PC-9 (cell line): ENCODE measurements around the gene SLC2A4RG.

ENCODE experiments used
- EZH2 ChIP-seq: fragments of 200-600 bp; sonication (generic); IDR thresholded peaks from 2 replicates; pipeline ENCODE4 v1.8.0; 2017; ENCODE audit warnings: antibody characterized with exemption, low read depth
- TF ChIP-seq, protein P1 (sequence below): fragments of 200-600 bp; sonication (generic); conservative IDR thresholded peaks from 2 replicates; pipeline ENCODE4 v1.6.1; 2017; ENCODE audit warnings: mixed run types, antibody characterized with exemption, mild to moderate bottlenecking, moderate library complexity

DNA sequence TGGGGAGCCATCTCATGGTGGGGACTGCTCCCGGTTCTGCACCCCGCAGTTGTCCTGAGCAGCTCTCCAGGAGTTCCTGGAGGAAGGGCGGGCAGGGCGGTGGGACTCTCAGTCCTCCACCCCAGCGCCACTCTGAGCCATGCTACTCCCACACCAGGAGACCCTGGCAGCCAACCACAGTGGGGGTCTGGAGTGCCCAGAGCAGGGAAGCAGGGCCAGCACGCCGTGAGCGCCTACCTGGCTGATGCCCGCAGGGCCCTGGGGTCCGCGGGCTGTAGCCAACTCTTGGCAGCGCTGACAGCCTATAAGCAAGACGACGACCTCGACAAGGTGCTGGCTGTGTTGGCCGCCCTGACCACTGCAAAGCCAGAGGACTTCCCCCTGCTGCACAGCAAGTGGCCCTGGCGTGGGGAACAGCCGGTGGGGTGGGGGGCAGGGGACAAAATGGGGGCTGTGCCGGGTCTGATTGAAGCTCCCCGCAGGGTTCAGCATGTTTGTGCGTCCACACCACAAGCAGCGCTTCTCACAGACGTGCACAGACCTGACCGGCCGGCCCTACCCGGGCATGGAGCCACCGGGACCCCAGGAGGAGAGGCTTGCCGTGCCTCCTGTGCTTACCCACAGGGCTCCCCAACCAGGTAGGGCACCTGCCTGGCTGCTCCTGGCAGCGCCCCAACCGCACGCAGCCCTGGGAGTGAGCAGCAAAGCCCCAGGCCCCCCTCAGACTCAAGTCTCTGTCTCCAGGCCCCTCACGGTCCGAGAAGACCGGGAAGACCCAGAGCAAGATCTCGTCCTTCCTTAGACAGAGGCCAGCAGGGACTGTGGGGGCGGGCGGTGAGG, 44.8 kb upstream of the SLC2A4RG start:
- TF ChIP-seq, protein P1, sequence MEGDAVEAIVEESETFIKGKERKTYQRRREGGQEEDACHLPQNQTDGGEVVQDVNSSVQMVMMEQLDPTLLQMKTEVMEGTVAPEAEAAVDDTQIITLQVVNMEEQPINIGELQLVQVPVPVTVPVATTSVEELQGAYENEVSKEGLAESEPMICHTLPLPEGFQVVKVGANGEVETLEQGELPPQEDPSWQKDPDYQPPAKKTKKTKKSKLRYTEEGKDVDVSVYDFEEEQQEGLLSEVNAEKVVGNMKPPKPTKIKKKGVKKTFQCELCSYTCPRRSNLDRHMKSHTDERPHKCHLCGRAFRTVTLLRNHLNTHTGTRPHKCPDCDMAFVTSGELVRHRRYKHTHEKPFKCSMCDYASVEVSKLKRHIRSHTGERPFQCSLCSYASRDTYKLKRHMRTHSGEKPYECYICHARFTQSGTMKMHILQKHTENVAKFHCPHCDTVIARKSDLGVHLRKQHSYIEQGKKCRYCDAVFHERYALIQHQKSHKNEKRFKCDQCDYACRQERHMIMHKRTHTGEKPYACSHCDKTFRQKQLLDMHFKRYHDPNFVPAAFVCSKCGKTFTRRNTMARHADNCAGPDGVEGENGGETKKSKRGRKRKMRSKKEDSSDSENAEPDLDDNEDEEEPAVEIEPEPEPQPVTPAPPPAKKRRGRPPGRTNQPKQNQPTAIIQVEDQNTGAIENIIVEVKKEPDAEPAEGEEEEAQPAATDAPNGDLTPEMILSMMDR: no peak
- TF ChIP-seq EZH2: no peak
